ENCODE results near the gene SNX20. TPM values are rescaled to one million over a fixed set of nuclear protein-coding genes. Genes with fewer than 3 reads are reported as not detected.

SNX20 gene
- total RNA-seq, 2 donors from 2014 or later = 1.2 to 2.0 TPM

DNA sequence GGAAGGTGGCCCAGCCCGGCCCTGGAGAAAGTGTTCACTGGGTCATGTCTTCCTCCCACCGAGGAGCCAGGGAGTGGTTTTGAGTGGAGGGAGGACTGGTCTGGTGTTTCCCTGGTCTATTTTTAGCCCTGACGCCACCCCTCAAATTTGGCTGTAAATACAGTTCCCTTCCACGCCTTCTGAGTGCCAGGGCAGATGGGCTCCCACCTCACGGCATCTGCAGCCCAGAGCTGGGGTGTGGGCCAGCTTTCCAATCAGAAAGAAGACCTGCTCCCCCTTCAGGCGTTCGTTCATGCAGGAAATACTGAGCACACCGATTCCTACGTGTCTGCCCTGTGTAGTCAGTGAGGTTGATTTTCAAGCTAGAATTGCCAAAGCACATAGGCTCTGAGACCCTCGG, 53.7 kb downstream of the SNX20 start:
- peak; percentile 81 to 87 for ATAC-seq
- peak; percentile 63 for DNase-seq
- intact Hi-C loops (cut with DNase I) = loop anchor here in 1 of 2 donors (10.0 kb wide), 1 partner anchor 53 kb away; no protein-coding TSS in a partner anchor

DNA sequence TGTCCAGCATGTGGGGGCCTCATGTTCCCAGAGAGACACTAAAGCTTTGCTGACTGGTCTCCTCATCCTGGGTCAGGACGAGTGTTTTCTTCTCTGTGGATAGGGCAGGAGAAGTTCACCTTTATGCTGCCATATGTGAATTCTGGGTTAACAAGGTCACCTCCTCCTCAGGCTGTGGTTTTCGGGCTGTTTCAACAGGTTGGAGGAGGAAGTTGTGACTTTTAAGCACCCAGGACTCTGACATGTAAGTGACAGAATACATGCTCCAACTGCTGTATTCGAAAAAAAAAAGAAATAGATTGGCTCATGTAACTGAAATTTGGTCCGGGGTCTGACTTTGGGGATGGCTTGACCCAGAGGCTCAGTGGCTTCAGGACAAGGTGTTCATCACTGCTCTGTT, 54.2 kb downstream of the SNX20 start:
- ATAC-seq (no peak), DNase-seq (no peak)
- intact Hi-C loops (cut with DNase I) = loop anchor here in 1 of 2 donors (10.0 kb wide), 1 partner anchor 52 kb away; no protein-coding TSS in a partner anchor

DNA sequence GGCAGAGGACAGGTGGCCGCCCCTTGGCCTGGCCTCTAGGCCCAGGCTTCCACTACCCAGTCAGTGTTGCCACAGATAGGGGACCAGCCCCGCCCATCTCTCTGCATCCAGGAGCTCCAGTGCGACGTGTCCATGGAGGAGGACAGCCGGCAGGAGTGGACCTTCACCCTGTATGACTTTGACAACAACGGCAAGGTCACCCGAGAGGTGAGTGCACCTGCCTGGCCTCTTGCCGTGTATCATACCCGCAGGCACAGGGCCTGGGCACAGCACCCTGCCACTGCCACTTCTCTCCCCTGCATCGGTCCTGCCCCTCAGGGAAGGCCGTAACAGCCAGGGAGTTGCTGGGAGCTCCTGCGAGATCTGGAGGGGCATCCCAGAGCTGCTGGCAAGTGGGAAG, 55.7 kb downstream of the SNX20 start:
- ATAC-seq = no peak
- intact Hi-C loops (cut with DNase I) = loop anchor here in 1 of 2 donors (10.0 kb wide), 1 partner anchor 51 kb away; no protein-coding TSS in a partner anchor
- no peak for DNase-seq

DNA sequence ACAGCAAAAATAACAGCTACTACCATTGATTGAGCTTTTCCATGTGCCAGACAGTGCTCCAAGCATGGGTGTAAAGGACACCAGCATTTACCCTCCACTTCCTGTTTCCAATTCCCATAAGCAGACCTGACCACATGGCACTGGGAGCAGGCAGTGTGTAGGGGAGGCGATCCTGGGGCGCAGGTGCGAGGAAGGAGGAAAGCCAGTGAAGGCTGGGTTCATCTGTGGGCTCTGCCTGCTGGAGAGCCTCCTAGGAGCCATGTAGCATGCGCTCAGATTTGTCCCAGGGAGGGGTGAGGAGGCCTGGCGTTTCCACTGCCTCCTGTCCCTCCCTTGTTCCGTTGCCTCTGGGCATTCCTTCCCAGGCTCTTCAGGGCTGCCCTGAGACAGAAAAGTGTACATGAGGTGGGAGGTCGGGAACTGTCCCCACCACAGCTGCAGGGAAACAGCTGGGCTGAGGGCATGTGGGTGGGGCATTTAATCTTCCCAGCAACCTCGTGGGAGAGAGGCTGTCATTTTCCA, 56.6 kb downstream of the SNX20 start:
- no peak for DNase-seq
- ATAC-seq = no peak
- intact Hi-C loops (cut with DNase I) = loop anchor here in 1 of 2 donors (10.0 kb wide), 1 partner anchor 50 kb away; no protein-coding TSS in a partner anchor

DNA sequence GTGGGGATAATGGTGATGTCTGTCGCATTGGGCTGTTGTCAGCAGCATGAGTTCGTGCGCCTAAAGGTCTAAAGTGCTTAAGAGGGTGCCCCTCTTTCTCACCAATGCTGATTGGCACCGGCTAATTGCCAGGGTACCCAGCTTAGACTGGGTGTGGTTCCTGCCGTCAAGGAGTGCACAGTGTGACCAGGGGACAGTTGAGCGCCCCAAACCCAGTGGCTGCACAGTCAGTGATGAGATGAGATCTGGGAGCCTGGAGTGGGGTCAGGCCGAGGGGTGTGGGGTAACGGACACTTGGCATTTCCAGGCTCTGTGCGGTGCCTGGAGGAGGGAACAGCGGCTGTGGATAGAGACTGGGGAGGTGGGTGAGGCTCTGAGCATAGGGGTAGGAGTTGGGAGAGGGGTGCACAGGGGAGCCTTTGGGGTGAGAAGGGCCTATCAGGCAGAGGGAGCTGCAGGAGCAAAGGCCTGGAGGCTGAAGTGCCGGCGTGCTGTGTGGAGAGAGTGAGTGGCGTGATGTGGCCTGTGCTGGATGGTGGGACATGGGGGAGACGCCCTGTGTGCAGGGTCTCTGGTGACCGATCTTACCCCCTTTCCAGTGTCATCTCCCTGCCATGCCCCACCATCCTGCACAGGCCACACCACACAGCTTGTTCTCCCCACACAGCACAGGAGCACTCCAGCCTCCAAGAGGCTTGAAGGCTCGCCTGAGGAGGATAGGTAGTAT, 58.3 kb downstream of the SNX20 start:
- DNase-seq (no peak), ATAC-seq (no peak)
- intact Hi-C loops (cut with DNase I) = loop anchor here in 1 of 2 donors (10.0 kb wide), 1 partner anchor 48 kb away; no protein-coding TSS in a partner anchor

DNA sequence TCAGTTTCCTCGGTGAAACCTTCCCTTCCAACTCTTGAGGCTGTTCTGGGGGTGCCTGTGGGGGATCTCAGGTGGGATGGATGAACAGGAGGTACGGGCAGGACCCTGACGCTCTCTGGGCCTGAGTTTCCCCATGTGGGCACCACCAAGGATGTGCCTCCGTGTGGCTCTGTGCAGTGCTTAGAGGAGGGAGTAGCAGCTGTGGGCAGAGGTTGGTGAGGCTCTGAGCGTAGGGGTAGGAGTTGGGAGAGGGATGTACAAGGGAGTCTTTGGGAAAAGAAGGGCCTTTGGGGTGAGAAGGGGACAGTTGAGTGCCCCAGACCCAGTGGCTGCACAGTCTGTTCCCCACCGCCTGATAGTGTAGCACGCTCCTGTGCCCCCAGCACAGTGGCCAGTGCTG, 59.1 kb downstream of the SNX20 start:
- DNase-seq = no peak
- ATAC-seq = no peak
- intact Hi-C loops (cut with DNase I) = loop anchor here in 1 of 2 donors (10.0 kb wide), 1 partner anchor 47 kb away; no protein-coding TSS in a partner anchor

Other genes with a start within 250 kb of the SNX20 start
- gene NKD1, start 132.9 kb downstream of the SNX20 start, total RNA-seq = 1 to 10 TPM; 1.0 to 1.9 TPM
- gene NOD2, start 12.3 kb upstream of the SNX20 start, total RNA-seq = 1 to 10 TPM; 1.3 to 1.4 TPM
- 10 to 100 TPM; 26.7 to 29.6 TPM for gene CYLD, start 60.8 kb upstream of the SNX20 start, total RNA-seq